GM04504 (cell line): ENCODE measurements around the gene KHDC4.
"Not testable (repeated sequence)": the region's sequence is repeated elsewhere in the genome, so short reads cannot be mapped to it uniquely, and the experiment has no call there.

ENCODE experiments used
- DNase-seq: peaks from one replicate; pipeline ENCODE4 v3.0.0-alpha.2; 2012; ENCODE audit warnings: low read depth

The KHDC4 gene

DNA sequence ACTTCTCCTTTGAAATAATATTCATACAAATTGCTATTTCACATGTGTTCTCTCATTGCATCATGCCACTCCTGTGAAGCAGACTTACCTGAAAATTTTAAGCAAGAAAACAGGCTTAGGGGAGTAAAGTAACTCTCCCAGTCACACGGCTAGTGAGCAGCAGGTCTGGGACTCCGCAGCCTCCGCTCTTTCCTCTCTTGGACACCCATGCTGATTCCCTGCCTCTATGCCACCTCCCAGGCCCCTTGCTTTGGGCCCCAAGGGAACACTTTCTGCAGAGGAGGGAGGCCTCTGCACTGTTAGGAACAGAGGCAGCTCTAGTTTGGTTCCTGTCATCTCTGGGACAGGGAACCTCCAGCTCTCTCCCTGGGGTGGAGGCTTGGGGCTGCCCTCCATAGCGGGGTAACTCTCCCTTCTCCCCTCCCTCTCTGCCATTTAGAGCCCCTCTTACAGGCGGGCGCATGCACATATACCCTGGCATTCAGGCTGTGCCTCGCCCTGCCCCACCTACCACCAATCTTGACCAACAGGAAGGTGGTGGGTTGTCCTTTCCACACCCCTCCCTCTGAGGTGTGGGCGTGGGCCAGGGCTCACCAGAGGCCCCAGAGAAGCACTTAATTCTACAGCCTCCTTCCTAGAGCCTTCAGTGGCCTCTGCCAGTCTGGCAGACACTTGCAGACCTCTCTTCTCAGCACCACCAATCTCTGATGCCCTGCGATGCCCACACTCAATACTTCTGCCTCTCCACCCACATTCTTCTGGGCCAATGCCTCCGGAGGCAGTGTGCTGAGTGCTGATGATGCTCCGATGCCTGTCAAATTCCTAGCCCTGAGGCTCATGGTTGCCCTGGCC lies 7.0 kb upstream of the KHDC4 start, which contains the start of gene RXFP4:
Gene RXFP4, plus strand, starts transcription at position 646 of the 852 bp plus-strand sequence. Its CDS starts 72 bp downstream, at position 718.
- DNase-seq: no peak

DNA sequence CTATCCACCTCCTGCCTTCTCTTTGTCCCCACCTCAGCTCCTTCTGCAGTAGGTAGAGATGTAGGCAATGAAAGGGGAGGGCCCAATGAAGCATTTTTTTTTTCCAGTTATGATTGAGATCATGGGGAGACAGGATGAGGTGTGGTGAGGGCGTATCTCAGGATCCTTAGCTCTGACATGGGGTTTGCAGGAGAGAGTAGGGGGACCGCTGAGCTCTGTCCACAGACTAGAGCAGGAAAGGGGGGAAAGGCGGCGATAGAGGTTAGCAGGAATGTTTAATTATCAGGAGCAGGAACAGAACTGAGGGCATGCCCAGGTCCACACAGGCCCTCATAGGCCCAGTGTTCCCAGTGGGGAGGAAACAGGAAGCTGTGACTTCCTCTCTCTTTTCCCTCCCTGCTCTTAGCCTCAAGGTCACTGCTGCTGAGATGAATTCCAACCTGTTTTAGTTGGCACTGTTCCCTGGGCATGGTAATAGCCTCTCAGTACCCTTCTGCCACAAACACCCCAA lies 6.3 kb upstream of the KHDC4 start:
- no peak for DNase-seq

DNA sequence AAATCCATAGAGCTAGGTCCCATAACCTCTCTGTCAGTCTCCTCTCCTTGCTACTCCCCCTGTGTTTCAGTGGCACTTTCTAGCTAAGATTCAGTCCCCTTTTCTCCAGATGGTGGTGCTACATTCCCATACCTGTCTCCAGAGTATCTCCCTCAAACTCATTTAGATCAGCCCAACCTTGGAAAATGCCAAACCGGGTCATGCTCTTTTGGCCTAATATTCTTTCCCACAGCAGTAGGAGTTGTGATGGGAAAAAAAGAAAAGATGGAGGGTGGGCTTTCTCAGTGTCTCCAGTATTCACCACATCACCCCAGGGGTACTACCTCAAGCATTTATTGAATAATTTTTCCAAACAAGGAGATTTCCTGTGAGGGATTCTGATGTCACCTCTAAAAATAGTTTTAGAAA lies 4.0 kb upstream of the KHDC4 start:
- DNase-seq: peak; percentile 47

- DNase-seq: no peak
Measured at GRCh38 chr1:155934936-155935590, 850 bp upstream of the KHDC4 start.

DNA sequence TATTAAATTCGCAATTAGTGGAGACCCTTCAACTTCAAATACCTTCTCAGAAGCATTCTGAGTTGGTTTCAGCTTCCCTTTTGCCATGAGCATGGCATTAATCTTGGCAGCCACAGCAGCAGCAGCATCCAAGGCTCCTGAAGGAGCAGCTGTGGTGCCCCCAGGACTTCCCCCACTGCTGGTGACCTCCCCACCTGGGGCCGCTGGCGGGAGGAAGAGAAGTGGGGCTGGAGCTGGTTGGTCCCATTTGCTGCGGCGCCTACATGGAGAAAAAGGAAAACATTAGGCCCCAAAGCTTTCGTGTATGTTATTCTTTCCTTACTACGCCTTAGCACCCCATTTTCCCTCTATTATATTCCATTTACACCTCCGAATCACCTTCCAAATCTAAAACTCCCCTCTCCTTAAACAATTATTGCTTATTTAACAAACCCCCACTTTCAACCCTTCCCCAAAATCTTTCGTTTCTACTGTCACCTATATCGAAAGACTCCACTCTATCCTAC lies 569 bp downstream of the KHDC4 start:
- DNase-seq: no peak

DNA sequence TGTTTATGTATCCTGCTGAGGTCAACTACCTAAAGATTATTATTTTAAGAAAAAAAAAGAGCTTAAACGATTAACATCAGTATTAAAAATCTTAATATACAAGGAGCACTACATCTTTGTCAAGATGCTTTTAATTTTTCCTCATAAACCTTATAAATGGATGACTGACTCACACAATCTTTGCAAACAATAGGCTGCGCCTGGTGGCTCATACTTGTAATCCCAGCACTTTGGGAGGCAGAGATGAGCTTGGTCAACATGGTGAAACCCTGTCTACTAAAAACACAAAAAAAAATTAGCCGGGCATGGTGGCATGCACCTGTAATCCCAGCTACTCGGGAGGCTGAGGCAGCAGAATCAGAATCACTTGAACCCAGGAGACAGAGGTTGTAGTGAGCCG lies 1.7 kb downstream of the KHDC4 start:
- DNase-seq: no peak

DNA sequence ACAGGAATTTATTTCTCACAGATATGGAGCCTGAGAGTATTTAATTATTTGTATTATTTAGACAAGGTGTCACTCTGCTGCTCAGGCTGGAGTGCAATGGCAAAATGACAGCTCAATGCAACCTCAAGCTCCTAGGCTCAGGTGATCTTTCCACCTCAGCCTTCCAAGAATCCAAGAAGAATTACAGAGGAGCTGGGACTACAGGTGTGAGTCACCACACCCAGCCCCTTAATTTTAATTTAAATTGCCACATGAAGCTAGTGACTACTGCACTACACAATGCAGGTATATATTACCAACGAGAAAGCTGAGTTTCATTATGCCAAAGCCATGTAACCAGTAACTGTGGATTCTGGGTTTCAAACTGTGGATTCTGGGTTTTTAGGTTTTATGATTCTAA lies 2.1 kb downstream of the KHDC4 start:
- no peak for DNase-seq

DNA sequence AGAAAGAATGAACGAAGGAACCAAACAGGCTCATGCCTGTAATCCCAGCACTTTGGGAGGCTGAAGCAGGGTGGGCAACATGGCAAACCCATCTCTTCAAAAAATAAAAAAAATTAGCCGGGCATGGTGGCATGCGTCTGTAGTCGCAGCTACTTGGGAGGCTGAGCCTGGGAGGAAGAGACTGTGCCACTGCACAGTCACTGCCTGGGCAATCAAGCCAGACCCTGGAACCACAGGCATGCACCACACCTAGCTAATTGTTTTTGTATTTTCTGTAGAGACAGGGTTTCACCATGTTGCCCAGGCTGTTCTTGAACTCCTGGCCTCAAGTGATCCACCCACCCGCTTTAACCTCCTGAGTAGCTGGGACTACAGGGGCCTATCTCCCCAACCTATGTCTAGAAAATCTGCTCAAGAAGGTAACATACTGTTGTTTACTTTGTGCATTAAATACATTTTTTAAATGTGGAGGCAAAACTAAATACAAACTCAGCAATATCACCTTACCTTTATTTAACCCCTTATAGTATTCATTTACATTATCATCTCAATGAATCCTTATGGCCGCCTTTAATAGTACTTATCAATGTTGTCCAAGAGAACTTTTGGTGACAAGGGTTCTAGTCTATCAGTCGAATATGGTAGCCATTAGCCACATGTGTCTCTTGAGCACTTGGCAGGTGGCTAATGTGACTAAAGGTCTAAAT lies 2.7 kb downstream of the KHDC4 start:
- DNase-seq: no peak

DNA sequence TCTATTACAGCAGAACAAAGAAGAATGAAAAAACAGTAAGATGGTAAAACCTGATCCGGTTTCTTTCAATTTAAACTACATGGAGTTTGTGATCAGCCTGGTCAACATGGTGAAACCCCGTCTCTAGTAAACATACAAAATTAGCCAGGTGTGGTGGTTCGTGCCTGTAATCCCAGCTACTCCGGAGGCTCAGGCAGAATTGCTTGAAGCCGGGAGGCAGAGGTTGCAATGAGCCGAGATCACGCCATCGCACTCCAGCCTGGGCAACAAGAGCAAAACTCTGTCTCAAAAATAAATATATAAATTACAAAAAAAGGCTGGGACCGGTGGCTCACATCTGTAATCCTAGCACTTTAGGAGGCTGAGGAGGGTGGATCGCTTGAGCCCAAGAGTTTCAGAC lies 3.5 kb downstream of the KHDC4 start:
- not testable (repeated sequence) for DNase-seq

DNA sequence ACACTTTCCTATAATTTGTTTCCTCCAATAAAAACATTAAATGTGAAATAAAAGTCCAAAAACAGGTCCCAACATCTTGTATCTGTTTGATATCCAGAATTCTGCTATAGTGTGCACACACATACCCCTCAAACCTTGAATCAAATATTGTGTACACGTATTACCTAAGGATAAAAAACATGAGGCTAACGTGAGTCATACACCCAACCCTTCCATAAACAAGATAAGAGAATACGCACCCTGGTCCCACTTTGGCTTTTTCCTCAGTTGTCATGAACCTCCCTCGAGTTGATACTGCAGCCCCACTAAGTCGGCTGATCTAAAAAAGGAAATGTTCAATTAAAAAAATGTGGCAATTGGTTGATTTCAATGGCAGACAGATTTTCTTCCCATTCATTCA lies 5.2 kb downstream of the KHDC4 start:
- no peak for DNase-seq

DNA sequence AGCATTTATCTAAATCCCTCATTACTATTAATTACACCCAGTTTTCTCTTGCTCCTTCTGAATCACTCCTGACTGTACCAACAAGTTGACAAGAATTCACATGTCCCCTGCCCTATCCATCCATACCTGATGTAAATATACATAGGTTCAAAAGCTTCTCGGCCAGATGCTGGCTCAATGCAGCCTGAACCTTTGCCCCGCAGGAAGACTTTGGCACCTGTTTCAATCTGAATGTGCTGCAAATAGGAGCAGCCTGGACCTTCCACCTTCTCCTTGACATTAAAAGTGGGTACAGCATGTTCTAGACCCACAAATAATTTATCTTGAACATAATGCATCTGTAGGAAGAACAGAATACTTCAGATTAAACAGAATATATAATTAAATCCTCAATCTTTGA lies 8.7 kb downstream of the KHDC4 start:
- DNase-seq: no peak

DNA sequence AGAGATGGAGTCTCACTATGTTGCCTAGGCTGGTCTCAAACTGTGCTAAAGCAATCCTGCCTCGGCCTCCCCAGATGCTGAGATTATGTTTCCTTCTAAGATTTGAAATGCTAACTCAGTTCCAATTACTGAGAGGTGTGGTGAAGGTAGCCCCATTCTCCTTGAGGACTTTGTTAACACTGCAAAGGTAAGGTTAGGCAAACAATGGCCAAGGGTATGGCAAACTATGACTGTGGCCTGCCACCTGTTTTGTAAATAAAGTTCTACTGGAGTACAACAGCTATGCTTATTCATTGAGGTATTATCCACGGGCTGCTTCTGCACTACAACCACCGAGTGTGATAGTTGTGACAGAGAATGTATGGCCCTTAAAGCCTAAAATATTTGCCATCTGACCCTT lies 13.5 kb downstream of the KHDC4 start:
- no peak for DNase-seq

DNA sequence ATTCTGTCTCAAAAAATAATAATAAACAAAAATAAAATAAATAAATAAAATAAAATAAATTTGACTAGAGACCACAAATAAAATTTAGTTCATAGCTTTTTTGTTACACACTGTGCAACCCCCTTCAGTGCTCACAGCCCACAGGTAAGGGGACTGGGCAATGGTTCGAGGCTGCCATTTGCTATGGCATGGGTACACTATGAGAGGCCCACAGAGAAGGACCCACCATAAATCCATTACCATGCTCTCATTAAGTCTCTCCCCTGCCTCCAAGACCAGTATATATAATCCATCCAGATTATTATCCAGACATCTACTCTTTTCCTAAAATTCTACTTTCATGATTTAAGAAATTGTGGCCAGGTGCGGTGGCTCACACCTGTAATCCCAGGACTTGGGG lies 14.4 kb downstream of the KHDC4 start:
- DNase-seq: no peak

DNA sequence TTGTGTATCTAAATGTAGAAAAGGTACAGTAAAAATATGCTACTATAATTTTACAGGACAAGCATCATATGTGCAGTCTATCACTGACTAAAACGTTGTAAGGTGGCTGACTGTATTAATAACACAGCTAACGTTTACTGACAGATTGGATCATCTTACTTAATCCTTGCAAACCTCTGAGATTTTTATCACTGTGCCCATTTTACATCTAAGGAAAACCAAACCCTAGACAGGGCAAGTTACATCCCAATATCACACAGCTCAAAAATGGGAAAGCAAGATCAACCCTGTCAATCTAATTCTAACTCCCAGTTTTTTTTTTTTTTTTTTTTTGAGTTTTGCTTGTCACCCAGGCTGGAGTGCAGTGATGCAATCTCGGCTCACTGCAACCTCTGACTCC lies 15.6 kb downstream of the KHDC4 start:
- DNase-seq: no peak

DNA sequence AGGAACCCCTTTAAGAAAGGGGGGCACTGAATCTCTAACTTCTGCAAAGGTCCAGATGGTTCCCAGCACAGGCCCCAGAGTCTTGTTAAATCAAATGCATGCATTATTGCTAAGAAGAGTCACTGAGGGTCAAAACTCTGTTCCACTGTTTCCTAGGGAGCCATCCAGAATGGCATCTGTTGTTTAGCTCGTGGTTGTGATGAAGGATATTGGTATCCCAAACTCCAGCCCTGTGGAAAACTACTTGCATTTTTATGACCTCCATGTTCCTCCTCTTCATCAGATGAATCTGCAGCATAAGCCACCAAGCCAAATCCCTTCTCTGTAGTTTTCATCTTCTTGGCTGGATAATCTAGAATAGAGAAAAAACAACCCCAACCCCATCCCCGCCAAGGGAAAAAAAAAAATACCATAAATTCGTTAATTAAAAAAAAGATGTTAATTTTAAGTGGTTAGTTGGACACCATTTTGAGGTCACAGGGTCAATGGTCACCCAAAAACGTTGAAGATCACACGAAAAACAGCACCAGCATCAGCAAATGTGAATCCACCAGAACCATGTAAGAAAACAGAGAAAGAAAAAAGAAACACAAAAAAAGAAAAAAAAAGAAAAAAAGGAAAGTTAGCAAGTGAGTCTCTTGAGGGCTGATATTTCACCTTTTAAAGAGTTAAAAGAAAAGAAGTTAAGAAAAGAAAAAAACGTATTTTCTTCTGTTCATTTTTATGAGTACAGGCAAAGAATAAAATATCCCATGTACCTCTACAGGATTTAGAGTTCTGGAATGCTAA lies 20.1 kb downstream of the KHDC4 start:
- no peak for DNase-seq

DNA sequence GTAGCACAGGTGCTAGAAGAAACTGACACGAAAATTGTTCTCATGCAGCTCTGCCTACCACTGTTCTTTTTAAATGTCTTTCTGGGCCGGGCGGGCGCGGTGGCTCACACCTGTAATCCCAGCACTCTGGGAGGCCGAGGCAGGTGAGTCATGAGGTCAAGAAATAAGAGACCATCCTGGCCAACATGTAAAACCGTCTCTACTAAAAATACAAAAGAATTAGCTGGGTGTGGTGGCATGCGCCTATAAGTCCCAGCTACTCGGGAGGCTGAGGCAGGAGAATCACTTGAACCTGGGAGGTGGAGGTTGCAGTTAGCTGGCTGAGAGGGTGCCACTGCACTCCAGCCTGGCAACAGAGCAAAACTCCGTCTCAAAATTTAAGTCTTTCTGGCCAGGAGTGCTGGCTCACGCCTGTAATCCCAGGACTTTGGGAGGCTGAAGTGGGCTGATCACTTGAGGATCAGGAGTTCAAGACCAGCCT lies 22.1 kb downstream of the KHDC4 start:
- DNase-seq: no peak

- DNase-seq: no peak
Measured at GRCh38 chr1:155911156-155912055, 22.8 kb downstream of the KHDC4 start, which contains the start of gene RIT1. Gene RIT1 (minus strand): TSS chr1:155911349. CDS start chr1:155910761, 588 bp downstream.

- DNase-seq: no peak
Measured at GRCh38 chr1:155910621-155911121, 23.5 kb downstream of the KHDC4 start.

GRCh38 chr1:155909894-155910293 lies 24.3 kb downstream of the KHDC4 start:
- no peak for DNase-seq

DNA sequence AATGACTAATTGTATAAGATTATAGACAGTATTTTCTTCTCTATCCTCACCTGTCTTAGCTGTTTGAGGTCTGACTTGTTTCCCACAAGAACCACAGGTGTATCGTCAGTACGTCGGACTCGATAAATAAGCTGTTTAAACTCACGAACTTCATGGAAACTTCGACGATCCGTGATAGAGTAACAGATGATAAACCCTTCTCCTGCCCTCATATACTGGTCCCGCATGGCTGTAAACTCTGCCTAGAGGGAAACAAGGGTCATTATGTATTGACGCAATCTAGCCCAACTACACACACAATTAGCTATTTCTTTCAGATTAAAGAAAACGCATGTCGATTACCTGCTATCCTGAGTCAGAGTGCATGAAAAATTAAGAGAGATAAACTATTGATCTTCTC lies 30.0 kb downstream of the KHDC4 start:
- no peak for DNase-seq
